H1 (cell line): Measurements from ENCODE around the gene PPP1R10. TPM values are rescaled to one million over a fixed set of nuclear protein-coding genes. Genes with fewer than 3 reads are reported as not detected.

ENCODE experiments used
- BACH1 ChIP-seq: IDR thresholded peaks from 2 replicates; pipeline ENCODE4 v1.6.1; 2012; ENCODE audit warnings: low read length, improper control_type of control experiment
- CREB1 ChIP-seq: IDR thresholded peaks from 2 replicates; pipeline ENCODE4 v1.6.1; 2012; ENCODE audit warnings: inconsistent platforms
- GABPA ChIP-seq: IDR thresholded peaks from 2 replicates; pipeline ENCODE4 v1.6.1; 2011; ENCODE audit warnings: mild to moderate bottlenecking, low read length, moderate library complexity, borderline replicate concordance; ENCODE audit not compliant: insufficient read depth
- NRF1 ChIP-seq: IDR thresholded peaks from 2 replicates; pipeline ENCODE4 v1.6.1; 2011; ENCODE audit warnings: mild to moderate bottlenecking, low read depth, low read length, improper control_type of control experiment
- PHF8 ChIP-seq: fragments of 200-600 bp; sonication (generic); conservative IDR thresholded peaks from 2 replicates; pipeline ENCODE4 v1.7.1; 2012; ENCODE audit warnings: low read depth, mild to moderate bottlenecking, inconsistent platforms, low read length, moderate library complexity
- POLR2A ChIP-seq, 2 experiments: IDR thresholded peaks; 1 replicate in 1 of 2; 2 replicates in 1 of 2; pipeline ENCODE4 v1.6.1; 2011; ENCODE audit warnings: low read depth in 2 of 2, low read length in 2 of 2, mild to moderate bottlenecking in 2 of 2; ENCODE audit errors: control extremely low read depth in 1 of 2
- POLR2AphosphoS5 ChIP-seq: IDR thresholded peaks from 2 replicates; pipeline ENCODE4 v1.6.1; 2011; ENCODE audit warnings: low read depth, low read length
- SIN3A ChIP-seq, 2 experiments: IDR thresholded peaks in 1 of 2; conservative IDR thresholded peaks in 1 of 2; 2 replicates each; pipeline ENCODE4 v1.6.1; 2011 to 2012; ENCODE audit warnings: low read length in 2 of 2, improper control_type of control experiment in 1 of 2, low read depth in 1 of 2, mild to moderate bottlenecking in 1 of 2
- TAF1 ChIP-seq: IDR thresholded peaks from 2 replicates; pipeline ENCODE4 v1.6.1; 2011; ENCODE audit warnings: mild to moderate bottlenecking, low read depth, low read length
- TEAD4 ChIP-seq: IDR thresholded peaks from 2 replicates; pipeline ENCODE4 v1.6.1; 2012; ENCODE audit warnings: low read depth, low read length, inconsistent platforms, mixed read lengths
- polyA plus RNA-seq, 7 experiments: library from polyadenylated mRNA; depleted of rRNA in 3 of 7; stranded (reverse) in 5 of 7; unstranded in 2 of 7; fragments of >200 nt in 5 of 7; fragments of 200-250 nt in 2 of 7; gene quantifications; 1 replicate in 5 of 7; 2 replicates in 1 of 7; 4 replicates in 1 of 7; pipeline versions ENCODE4 v1.2.1 to v1.2.3, GENCODE V29; 2011 to 2013; ENCODE audit warnings: missing spikeins in 2 of 7, mixed read lengths in 2 of 7
- total RNA-seq: library from RNA; stranded (reverse); fragmentation: NEBNext Ultra II Directional; extraction: Animal tissue kit (Norgen Biotek cat#: 25700); gene quantifications from 2 replicates; pipeline ENCODE4 v1.2.1, GENCODE V29; 2021
- TF ChIP-seq, protein P1 (sequence below): IDR thresholded peaks from 2 replicates; pipeline ENCODE4 v1.6.1; 2012; ENCODE audit warnings: inconsistent platforms

PPP1R10 gene
- total and polyA plus RNA-seq, 2 of the 8 experiments (the other 6 are each of a cell fraction or from before 2014, with no cell fraction given), result 23.9 to 89.1 TPM

DNA sequence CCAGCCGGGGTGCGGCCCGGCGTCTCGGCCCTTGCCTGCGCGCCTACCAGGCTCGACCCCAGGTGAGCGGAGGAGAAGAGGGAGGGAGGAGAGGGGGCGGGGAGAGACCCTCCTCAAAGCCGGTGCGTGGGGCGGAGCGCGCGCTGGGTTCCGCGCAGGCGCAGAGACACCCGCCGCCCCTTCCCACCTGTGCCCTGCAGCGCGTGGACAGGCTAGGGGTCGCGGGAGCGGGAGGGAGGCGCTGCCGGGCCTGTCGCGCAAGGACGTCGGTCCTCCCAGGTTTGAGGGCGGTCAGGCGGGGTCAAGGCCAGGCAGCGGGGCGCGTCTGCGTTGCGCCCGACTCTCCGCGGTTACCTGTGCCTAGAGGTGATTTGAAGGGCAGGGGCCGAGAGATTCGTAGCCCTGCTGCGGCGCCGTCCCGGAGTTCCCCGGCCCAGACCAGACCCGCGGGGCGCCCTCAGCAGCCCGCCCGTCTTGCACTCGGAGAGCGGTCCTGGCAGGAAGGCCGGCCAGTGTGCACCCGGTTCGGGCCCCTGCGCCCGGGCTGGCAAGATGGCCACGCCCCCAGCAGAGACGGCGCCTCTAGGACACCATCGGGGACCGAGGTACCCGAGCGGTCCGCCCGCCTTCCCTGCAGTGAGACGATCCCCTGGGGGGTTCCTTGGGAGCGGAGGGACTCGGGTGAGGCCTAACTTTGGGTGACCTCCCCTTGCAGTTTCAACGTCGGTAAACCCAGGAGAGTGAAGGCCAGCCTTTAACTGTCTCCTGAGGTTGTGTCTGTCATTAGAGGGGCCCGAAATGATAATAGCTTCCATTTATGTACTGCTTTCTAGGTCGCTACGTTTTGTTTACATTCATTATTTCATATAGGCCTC, 30.4 kb upstream of the PPP1R10 start (continued):
- TF ChIP-seq SIN3A (conservative IDR thresholded peaks at IDR 0.05 in 1 of 2, IDR thresholded peaks at IDR 0.05 in 1 of 2; ENCODE audit: low read depth in 1 of 2, low read length in 2 of 2) (peak in 1 of 2 experiments; percentile 81; a peak in 2 of 4 replicates), PHF8 (peak; percentile 76), GABPA (0 out of 2 replicates have a peak, but pooled peaks have one; percentile 18), TAF1 (peak; percentile 10; the same call in 1 of the 2 replicates), NRF1 (peak; percentile 46), POLR2A (IDR thresholded peaks at IDR 0.05; ENCODE audit: control extremely low read depth in 1 of 2, low read depth in 2 of 2, low read length in 2 of 2) (peak; percentile 38 to 54), POLR2AphosphoS5 (no peak; the same call in 1 of the 2 replicates), TEAD4 (no peak), BACH1 (no peak), CREB1 (0 out of 2 replicates have a peak, but pooled peaks have one; percentile 5)
- TF ChIP-seq, protein P1, sequence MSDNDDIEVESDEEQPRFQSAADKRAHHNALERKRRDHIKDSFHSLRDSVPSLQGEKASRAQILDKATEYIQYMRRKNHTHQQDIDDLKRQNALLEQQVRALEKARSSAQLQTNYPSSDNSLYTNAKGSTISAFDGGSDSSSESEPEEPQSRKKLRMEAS, result peak; percentile 9; the same call in 1 of the 2 replicates
